ENCODE measurements around the gene EFNA5. TPM values are rescaled to one million over a fixed set of nuclear protein-coding genes. Genes with fewer than 3 reads are reported as not detected.

EFNA5 gene
- total and polyA plus RNA-seq, 10 of the 15 experiments (the other 5 are each of a cell fraction or from before 2014, with no cell fraction given): 0.19 to 12.6 (median 3.9) TPM

- TF ChIP-seq POU2F2 (IDR thresholded peaks at IDR 0.05; ENCODE audit: borderline replicate concordance, low read depth, low read length) (no peak), USF1 (IDR thresholded peaks at IDR 0.05; ENCODE audit: borderline replicate concordance, extremely low read length, insufficient read depth, low read depth, low read length) (no peak), IRF4 (IDR thresholded peaks at IDR 0.05; ENCODE audit: low read depth, low read length) (no peak), POLR2AphosphoS2 (IDR thresholded peaks at IDR 0.05; ENCODE audit: low read depth, low read length) (no peak), ASH2L (IDR thresholded peaks at IDR 0.05; ENCODE audit: borderline replicate concordance, low read depth) (no peak)
Measured at GRCh38 chr5:107463731-107464130, 207.0 kb downstream of the EFNA5 start (continued).

- Histone ChIP-seq H3K79me2 (ENCODE audit: control insufficient read depth, insufficient read depth, low read length) (peaks cover 3% of the 10 kb centered on the region), H3K4me1 (ENCODE audit: control insufficient read depth, insufficient read depth, low read length) (peaks cover 3% of the 10 kb centered on the region; the same call in 1 of the 2 replicates), H2AFZ (ENCODE audit: control insufficient read depth, low read depth, low read length) (no peak overlapping the region), H3K27me3 (replicated peaks in 1 of 2; ENCODE audit: control insufficient read depth in 2 of 2, insufficient read depth in 2 of 2, low read length in 1 of 2) (no peaks in the 10 kb centered on the region), H3K4me2 (ENCODE audit: control insufficient read depth, insufficient read depth) (no peak overlapping the region), H3K4me3 (no peak overlapping the region), H4K20me1 (ENCODE audit: control insufficient read depth, insufficient read depth) (no peaks in the 10 kb centered on the region), H3K27ac (ENCODE audit: control insufficient read depth, insufficient read depth) (no peak overlapping the region), H3K9me3 (replicated peaks; ENCODE audit: control insufficient read depth, insufficient read depth, low read length) (no peaks in the 10 kb centered on the region; the same call in 2 of the 3 replicates), H3K9ac (ENCODE audit: control insufficient read depth, insufficient read depth, low read length) (no peak overlapping the region), H3K36me3 (ENCODE audit: control insufficient read depth in 2 of 2, insufficient read depth in 2 of 2, low read length in 1 of 2) (no peaks in the 10 kb centered on the region)
- RAD21 ChIA-PET (ENCODE audit: unreplicated experiment): interaction anchor here (1.0 to 2.7 kb wide), 6 partner anchors 10 to 109 kb away, joined by 3 to 13 read pairs (median 5); no protein-coding TSS in a partner anchor
- CTCF ChIA-PET: interaction anchor here (1.1 to 1.9 kb wide), 6 partner anchors 7 to 110 kb away, joined by 3 to 7 read pairs (median 5); no protein-coding TSS in a partner anchor
- BruUV-seq (replicated peaks): no TSS peak
- WGBS (ENCODE audit: insufficient coverage, insufficient replicate concordance, low lambda C conversion rate, missing lambda C conversion rate): 76% methylated on average over 5 of the region's 5 CpGs
- in situ Hi-C loops (cut with MboI): no loop called here
- ATAC-seq (no peak), DNase-seq (ENCODE audit: low read depth, low spot score) (no peak), FAIRE-seq (no peak)
- intact Hi-C loops (cut with micrococcal nuclease; ENCODE audit: unreplicated experiment): no loop called here
- POLR2A ChIA-PET: no interaction called here
- SMC1A ChIA-PET (ENCODE audit: uncharacterized antibody, unreplicated experiment): interaction anchor here (1.0 to 3.4 kb wide), 12 partner anchors 7 to 110 kb away, joined by 3 to 18 read pairs (median 4); no protein-coding TSS in a partner anchor
- TF ChIP-seq HCFC1 (IDR thresholded peaks at IDR 0.05; ENCODE audit: low read length) (no peak), SPI1 (IDR thresholded peaks at IDR 0.05; ENCODE audit: borderline replicate concordance, insufficient read depth, low read depth, low read length) (no peak), POLR2A (IDR thresholded peaks at IDR 0.05; ENCODE audit: low read depth, low read length) (no peak), NBN (IDR thresholded peaks at IDR 0.05) (no peak), CHD2 (IDR thresholded peaks at IDR 0.05; ENCODE audit: borderline replicate concordance, low read depth, low read length) (no peak), SIN3A (IDR thresholded peaks at IDR 0.05; ENCODE audit: low read depth, low read length) (no peak), ZZZ3 (IDR thresholded peaks at IDR 0.05; ENCODE audit: control insufficient read depth, insufficient read length, low read depth) (no peak), ETV6 (conservative IDR thresholded peaks at IDR 0.05 in 1 of 2, IDR thresholded peaks at IDR 0.05 in 1 of 2; ENCODE audit: borderline replicate concordance in 1 of 2, low read depth in 1 of 2) (no peak), TARDBP (IDR thresholded peaks at IDR 0.05; ENCODE audit: borderline replicate concordance) (no peak), REST (IDR thresholded peaks at IDR 0.05; ENCODE audit: low read depth, low read length) (no peak)
Measured at GRCh38 chr5:107461770-107462169, 209.0 kb downstream of the EFNA5 start.
